Transverse colon (tissue), 4 donors: ENCODE data around the gene TNFRSF14. TPM values are rescaled to one million over a fixed set of nuclear protein-coding genes. Genes with fewer than 3 reads are reported as not detected.
A peak's percentile ranks its signal among the peaks of the same experiment; 100 is the strongest.

Experiments
- DNase-seq: peaks from one replicate; pipeline ENCODE4 v3.0.0-alpha.2; 2019
- H3K27ac ChIP-seq, 4 donors: fragments of 200-600 bp; sonication (generic); 2 replicates each; pipeline ENCODE4 v1.5.1; 2016 to 2018; ENCODE audit warnings: inconsistent platforms in 4 of 4
- H3K27me3 ChIP-seq: fragments of 200-600 bp; sonication (generic); 2 replicates; pipeline ENCODE4 v1.5.1; 2017; ENCODE audit warnings: inconsistent platforms
- H3K36me3 ChIP-seq, 4 donors: fragments of 200-600 bp; sonication (generic); 2 replicates each; pipeline ENCODE4 v1.5.1; 2017 to 2019; ENCODE audit warnings: inconsistent platforms in 4 of 4
- H3K4me1 ChIP-seq, 4 donors: fragments of 200-600 bp; sonication (generic); 2 replicates each; pipeline ENCODE4 v1.5.1; 2017 to 2020; ENCODE audit warnings: inconsistent platforms in 4 of 4
- H3K4me3 ChIP-seq, 4 donors: fragments of 200-600 bp; sonication (generic); 1 replicate in 1 of 4; 2 replicates in 3 of 4; pipeline versions ENCODE4 v1.5.1 to v1.6.1; 2017 to 2019; ENCODE audit warnings: inconsistent platforms in 4 of 4
- H3K9me3 ChIP-seq, 2 donors: fragments of 200-600 bp; sonication (generic); 2 replicates each; pipeline ENCODE4 v1.5.1; 2017 to 2019; ENCODE audit warnings: inconsistent platforms in 2 of 2
- EP300 ChIP-seq: sonication (generic); formaldehyde crosslinking; IDR thresholded peaks from one replicate; pipeline ENCODE4 v1.6.1; 2017; ENCODE audit warnings: antibody characterized with exemption, low read depth
- POLR2A ChIP-seq: fragments of 450-650 bp; IDR thresholded peaks from one replicate; pipeline ENCODE4 v1.6.1; 2016; ENCODE audit warnings: antibody characterized with exemption, mild to moderate bottlenecking, moderate library complexity
- POLR2AphosphoS5 ChIP-seq, 3 donors: sonication (generic); formaldehyde crosslinking; IDR thresholded peaks; one replicate each; pipeline ENCODE4 v1.6.1; 2016; ENCODE audit warnings: antibody characterized with exemption in 3 of 3
- WGBS, 2 donors: methylation state at CpG; one replicate each; pipeline ENCODE4 v1.1.5; 2018; ENCODE audit warnings: low coverage in 1 of 2; 5-methylcytosine and 5-hydroxymethylcytosine counted together
- in situ Hi-C, 4 donors: fragments of 200-750 bp; cut with MboI; loops; one replicate each; pipeline versions ENCODE4 v1.15.0 to v1.15.1; 2017; ENCODE audit warnings: low sequenced_read_pairs in 3 of 4, low pct_ligation_motif_present in 1 of 4, low pct_unique_long_range_greater_than_20kb in 1 of 4
- intact Hi-C: fragments of 100-400 bp; cut with DNase I; formaldehyde crosslinking; loops from one replicate; pipeline ENCODE4 v1.15.1; 2023; ENCODE audit warnings: low total_unique reads
- total RNA-seq, 4 donors: library from RNA; depleted of rRNA; stranded (reverse); fragments of >200 nt; gene quantifications; one replicate each; pipeline ENCODE4 v1.1.0, GENCODE V29; 2016
- TF ChIP-seq, protein P1 (sequence below), 5 experiments: fragments of 200-600 bp in 3 of 5; fragments of 450-650 bp in 2 of 5; sonication (generic) in 3 of 5; IDR thresholded peaks; 1 replicate in 2 of 5; 2 replicates in 3 of 5; pipeline ENCODE4 v1.5.1; 2016 to 2017; ENCODE audit warnings: antibody characterized with exemption in 5 of 5, inconsistent platforms in 3 of 5, mild to moderate bottlenecking in 2 of 5, moderate library complexity in 1 of 5

The TNFRSF14 gene
- total RNA-seq, 4 donors from 2014 or later, result 178 to 758 (median 278) TPM

DNA sequence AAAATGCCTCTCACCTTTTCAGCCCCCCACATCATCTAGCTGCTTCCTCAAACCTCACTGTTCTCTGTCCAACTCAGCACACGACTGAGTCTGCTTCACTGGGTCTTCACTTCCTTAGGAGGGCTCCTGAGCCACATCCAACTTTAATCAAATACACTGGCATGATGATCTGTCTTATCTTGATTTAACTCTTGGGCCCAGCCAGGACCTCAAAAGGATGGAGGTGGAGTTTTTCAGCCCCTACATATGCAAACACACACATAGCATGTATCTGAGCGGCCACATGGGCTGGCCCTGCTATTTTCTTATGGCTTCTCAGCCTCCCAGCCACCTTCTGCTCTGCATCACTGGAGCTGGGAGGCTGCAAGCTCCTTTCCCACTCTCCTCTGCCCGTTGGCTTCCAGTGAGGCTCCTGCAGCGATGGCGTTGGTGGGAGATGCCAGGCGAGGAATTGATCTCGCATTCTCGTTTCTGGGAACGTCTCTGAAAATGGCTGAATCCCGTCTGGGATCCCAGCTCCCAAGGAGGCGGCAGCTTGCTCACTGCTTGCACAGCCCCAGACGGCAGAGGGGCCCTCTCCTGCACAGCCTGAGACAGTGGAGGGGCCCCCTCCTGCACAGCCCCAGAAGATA lies 28.6 kb downstream of the TNFRSF14 start:
- in situ Hi-C loops, result no loop called here
- H3K4me1 ChIP-seq, result peaks cover 12 to 41% (median 28%) of the 10 kb centered on the region in 4 donors
- intact Hi-C loops, result no loop called here
- WGBS, 2 donors, result 27% methylated on average over 12 of the region's 12 CpGs; no CpG with 5 or more reads in 1 of the 2 donors
- H3K9me3 ChIP-seq, result no peaks in the 10 kb centered on the region
- H3K27me3 ChIP-seq, result no peaks in the 10 kb centered on the region
- TF ChIP-seq POLR2AphosphoS5 (IDR thresholded peaks at IDR 0.05), result no peak
- no peak for TF ChIP-seq POLR2A
- no peak for TF ChIP-seq EP300
- TF ChIP-seq, protein P1, sequence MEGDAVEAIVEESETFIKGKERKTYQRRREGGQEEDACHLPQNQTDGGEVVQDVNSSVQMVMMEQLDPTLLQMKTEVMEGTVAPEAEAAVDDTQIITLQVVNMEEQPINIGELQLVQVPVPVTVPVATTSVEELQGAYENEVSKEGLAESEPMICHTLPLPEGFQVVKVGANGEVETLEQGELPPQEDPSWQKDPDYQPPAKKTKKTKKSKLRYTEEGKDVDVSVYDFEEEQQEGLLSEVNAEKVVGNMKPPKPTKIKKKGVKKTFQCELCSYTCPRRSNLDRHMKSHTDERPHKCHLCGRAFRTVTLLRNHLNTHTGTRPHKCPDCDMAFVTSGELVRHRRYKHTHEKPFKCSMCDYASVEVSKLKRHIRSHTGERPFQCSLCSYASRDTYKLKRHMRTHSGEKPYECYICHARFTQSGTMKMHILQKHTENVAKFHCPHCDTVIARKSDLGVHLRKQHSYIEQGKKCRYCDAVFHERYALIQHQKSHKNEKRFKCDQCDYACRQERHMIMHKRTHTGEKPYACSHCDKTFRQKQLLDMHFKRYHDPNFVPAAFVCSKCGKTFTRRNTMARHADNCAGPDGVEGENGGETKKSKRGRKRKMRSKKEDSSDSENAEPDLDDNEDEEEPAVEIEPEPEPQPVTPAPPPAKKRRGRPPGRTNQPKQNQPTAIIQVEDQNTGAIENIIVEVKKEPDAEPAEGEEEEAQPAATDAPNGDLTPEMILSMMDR (IDR thresholded peaks at IDR 0.05), result no peak
- H3K4me3 ChIP-seq, result peak overlapping the region; percentile 57 to 92 (median 83)
- no peaks in the 10 kb centered on the region for H3K36me3 ChIP-seq
- peak overlapping the region; percentile 99 to 100 (median 99) for H3K27ac ChIP-seq
- no peak for DNase-seq

DNA sequence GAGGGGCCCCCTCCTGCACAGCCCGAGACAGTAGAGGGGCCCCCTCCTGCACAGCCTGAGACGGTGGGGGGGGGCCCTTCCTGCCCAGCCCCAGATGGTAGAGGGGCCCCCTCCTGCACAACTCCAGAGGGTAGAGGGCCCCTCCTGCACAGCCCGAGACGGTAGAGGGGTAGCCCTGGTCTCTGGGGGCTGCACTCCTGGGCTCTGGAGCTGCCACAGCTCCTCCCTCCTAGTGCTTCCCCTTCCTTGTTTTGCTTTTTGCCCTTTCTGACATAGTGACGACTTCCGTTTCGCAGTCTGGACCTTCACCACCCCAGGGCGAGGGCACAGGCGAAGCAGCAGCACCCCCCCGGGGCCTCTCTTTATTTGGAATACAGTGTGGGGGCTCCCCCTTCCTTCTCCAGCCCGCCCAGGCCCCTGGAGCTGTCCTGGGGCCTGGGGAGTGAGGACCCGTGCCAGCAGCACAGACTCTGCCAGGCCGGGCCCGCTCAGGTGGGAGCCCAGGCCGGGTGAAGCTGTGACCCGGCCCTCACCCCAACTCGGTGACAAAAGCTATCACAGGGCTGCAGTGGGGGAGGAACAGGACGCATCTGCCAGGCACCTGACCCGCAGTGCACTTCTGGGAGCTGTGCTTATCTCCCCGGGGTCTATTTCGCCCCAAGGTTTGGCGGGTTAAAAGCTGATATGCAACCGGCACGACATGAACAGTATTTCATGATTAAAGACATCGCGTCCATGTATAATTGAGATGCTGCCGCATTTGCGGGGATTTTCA lies 29.3 kb downstream of the TNFRSF14 start:
- intact Hi-C loops (no loop called here), in situ Hi-C loops (no loop called here)
- 0 to 1% methylated on average over 3 to 25 of the region's 28 CpGs for WGBS, 2 donors
- peak overlapping the region; percentile 57 to 92 (median 83) for H3K4me3 ChIP-seq
- H3K9me3 ChIP-seq, result no peaks in the 10 kb centered on the region
- H3K4me1 ChIP-seq, result peaks cover 12 to 41% (median 28%) of the 10 kb centered on the region in 4 donors
- TF ChIP-seq POLR2AphosphoS5 (IDR thresholded peaks at IDR 0.05) (peak; percentile 85 to 92 (median 88)), POLR2A (peak; percentile 86), EP300 (no peak)
- TF ChIP-seq, protein P1 (IDR thresholded peaks at IDR 0.05), result no peak
- H3K27me3 ChIP-seq, result no peaks in the 10 kb centered on the region
- DNase-seq, result peak; percentile 86
- no peaks in the 10 kb centered on the region for H3K36me3 ChIP-seq
- peak overlapping the region; percentile 99 to 100 (median 99) for H3K27ac ChIP-seq

DNA sequence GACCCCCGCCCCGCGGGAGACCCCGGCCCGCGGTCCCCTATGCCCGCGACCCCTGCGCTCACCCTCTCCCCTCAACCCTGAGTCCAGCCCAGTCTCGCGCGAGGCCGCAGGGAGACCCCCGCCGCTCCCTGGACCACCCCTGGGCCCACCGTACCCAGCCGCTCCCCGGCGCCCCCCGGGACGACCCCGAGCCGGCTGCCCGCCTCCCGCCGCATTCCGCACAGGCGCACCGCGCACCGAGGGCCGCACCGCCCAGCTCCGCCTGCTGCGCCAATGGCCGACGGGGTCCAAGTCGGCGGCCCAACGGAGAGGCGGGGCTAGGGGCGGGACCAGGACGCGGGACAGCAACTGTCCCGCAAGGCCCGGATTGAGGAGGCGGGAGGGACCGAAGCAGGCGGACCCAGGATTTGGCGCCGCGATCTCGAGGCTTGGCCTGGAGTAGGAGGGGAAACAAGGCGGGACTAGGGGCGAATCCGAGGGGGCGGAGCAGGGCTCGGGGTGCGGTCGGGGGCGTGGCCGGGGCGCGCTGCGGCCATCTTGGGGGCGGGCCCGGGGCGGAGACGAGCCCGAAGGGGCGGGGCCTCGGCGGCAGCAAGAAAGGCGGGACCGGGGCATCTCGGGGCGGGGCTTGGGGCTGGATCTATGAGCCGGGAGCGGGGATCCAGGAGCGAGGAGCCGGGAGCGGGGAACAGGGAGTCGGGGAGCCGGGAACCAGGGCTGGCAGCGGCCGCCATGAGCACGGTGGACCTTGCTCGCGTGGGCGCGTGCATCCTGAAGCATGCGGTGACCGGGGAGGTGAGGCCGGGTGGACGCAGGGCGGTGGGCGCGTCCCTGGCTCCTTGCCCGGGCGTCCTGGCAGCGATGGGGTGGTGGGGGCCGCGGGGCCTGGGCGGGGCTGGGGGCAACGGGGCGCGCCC lies 30.2 kb downstream of the TNFRSF14 start, which contains the start of gene PRXL2B:
Gene PRXL2B, plus strand, starts transcription at position 624 of the 917 bp plus-strand sequence. Its CDS starts 109 bp downstream, at position 733.
- DNase-seq, result peak; percentile 100
- H3K27ac ChIP-seq, result peak within 1 kb of the TSS; percentile 99 to 100 (median 99)
- no peaks in the 10 kb centered on the region for H3K36me3 ChIP-seq
- H3K27me3 ChIP-seq, result no peaks in the 10 kb centered on the region
- H3K4me3 ChIP-seq, result peak within 1 kb of the TSS; percentile 83 to 92 (median 84)
- 2% methylated on average over 67 of the region's 107 CpGs; no CpG with 5 or more reads in 1 of the 2 donors for WGBS, 2 donors
- in situ Hi-C loops, result no loop called here
- TF ChIP-seq, protein P1 (IDR thresholded peaks at IDR 0.05), result no peak
- TF ChIP-seq POLR2AphosphoS5 (IDR thresholded peaks at IDR 0.05) (peak; percentile 89 to 95 (median 92)), EP300 (no peak), POLR2A (peak; percentile 54)
- H3K9me3 ChIP-seq, result no peaks in the 10 kb centered on the region
- peaks cover 12 to 41% (median 28%) of the 10 kb centered on the region in 4 donors for H3K4me1 ChIP-seq
- intact Hi-C loops, result no loop called here
